ENCODE measurements around the gene SAMD11.

Gene SAMD11

DNA sequence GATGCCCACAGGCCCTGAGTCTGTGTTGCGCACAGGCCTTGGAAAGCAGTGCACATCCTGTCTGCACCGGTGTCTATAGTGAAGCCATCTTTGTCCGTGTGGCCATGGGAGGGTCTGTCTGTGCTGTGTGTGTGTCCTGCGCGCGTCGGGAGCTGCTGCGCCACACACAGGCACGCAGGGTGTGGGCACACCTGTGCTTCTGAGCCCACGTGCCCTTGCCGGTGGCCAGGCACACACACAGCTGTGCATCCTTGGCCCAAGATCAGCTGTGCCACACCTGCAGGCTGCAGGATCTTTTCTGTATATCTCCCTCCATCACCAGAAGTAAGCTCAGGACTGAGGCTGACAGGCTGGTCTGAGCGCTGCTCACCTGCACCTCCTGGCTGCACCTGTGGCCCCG is 3.2 kb upstream of the SAMD11 start:
- H3K36me3 Mint-ChIP-seq (ENCODE audit: low read depth), result peaks cover 4% of the 10 kb centered on the region
- TF ChIP-seq, protein P1, sequence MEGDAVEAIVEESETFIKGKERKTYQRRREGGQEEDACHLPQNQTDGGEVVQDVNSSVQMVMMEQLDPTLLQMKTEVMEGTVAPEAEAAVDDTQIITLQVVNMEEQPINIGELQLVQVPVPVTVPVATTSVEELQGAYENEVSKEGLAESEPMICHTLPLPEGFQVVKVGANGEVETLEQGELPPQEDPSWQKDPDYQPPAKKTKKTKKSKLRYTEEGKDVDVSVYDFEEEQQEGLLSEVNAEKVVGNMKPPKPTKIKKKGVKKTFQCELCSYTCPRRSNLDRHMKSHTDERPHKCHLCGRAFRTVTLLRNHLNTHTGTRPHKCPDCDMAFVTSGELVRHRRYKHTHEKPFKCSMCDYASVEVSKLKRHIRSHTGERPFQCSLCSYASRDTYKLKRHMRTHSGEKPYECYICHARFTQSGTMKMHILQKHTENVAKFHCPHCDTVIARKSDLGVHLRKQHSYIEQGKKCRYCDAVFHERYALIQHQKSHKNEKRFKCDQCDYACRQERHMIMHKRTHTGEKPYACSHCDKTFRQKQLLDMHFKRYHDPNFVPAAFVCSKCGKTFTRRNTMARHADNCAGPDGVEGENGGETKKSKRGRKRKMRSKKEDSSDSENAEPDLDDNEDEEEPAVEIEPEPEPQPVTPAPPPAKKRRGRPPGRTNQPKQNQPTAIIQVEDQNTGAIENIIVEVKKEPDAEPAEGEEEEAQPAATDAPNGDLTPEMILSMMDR (IDR thresholded peaks at IDR 0.05), result no peak
- H3K27ac Mint-ChIP-seq, result no peak overlapping the region
- no peaks in the 10 kb centered on the region for H3K9me3 Mint-ChIP-seq
- no peak overlapping the region for H3K4me3 Mint-ChIP-seq
- no peak for DNase-seq
- peaks cover 47% of the 10 kb centered on the region for H3K27me3 Mint-ChIP-seq (ENCODE audit: low read depth, poor library complexity)
- peaks cover 68% of the 10 kb centered on the region for H3K4me1 Mint-ChIP-seq

DNA sequence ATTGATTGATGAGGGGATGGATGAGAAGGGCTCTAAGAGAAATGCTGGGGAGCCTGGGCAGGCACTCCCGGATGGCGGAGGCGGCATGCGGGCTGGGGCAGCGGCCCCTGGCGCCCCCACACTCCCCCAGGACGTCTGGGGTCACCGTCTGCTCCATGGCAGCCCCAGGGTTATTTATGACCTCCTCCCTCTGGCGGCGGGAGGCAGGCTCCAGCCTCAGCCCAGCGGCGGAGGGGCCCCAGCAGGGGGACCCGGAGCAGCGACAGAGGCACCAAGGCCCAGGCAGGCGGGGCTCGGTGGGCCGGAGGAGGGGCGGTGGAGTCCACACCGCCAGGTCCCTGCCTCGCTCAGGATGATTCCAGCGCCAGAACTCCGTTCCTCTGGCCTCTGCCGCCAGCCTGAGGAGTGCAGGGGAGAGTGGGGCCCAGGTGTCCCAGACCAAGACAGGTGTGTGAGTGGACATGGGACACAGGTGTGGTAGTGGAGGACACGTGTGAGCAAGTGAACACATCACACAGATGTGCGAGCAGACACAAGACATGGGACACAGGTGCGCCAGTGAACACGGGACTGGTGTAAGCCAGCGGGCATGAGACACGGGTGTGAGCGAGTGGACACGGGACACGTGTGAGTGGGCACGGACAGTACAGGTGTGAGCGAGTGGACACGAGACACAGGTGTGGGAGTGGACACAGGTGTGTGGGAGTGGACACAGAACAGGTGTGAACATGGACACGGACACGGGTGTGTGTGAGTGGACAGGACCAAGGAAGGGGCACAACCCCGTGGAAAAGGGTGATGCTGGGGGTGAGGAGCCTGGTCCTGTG is 2.5 kb upstream of the SAMD11 start:
- peaks cover 52% of the 10 kb centered on the region for H3K27me3 Mint-ChIP-seq (ENCODE audit: low read depth, poor library complexity)
- TF ChIP-seq, protein P1 (IDR thresholded peaks at IDR 0.05), result peak; percentile 23
- peak overlapping the region; percentile 75 for H3K4me3 Mint-ChIP-seq
- peaks cover 5% of the 10 kb centered on the region for H3K36me3 Mint-ChIP-seq (ENCODE audit: low read depth)
- peaks cover 66% of the 10 kb centered on the region for H3K4me1 Mint-ChIP-seq
- H3K9me3 Mint-ChIP-seq, result no peaks in the 10 kb centered on the region
- DNase-seq, result peak; percentile 88
- H3K27ac Mint-ChIP-seq, result peak overlapping the region; percentile 73

DNA sequence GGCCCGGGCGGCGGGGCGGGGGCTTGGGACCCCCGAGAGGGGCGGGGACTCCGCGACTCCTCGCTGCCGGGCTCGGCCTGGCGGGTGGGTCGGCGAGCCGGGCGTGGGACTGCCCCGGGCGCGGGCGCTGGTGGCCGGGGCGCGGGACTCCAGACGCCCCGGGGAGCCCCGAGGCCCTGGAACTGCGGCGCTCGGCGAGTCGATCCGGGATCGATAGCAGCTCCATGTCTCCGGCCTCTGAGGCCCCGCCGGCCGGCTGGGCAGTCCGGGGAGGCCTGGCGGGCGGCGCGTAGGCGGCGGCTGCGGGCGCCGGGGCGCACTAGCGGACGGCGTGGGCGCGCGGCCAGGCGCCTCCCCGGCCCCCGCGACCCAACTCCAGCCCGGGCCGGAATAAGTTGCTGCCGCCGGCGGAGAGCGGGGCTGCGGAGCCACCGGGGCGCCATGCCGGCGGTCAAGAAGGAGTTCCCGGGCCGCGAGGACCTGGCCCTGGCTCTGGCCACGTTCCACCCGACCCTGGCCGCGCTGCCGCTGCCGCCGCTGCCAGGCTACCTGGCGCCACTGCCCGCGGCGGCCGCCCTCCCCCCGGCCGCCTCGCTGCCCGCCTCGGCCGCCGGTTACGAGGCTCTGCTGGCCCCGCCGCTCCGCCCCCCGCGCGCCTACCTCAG is 400 bp downstream of the SAMD11 start:
- peak overlapping the region; percentile 78 for H3K4me3 Mint-ChIP-seq

DNA sequence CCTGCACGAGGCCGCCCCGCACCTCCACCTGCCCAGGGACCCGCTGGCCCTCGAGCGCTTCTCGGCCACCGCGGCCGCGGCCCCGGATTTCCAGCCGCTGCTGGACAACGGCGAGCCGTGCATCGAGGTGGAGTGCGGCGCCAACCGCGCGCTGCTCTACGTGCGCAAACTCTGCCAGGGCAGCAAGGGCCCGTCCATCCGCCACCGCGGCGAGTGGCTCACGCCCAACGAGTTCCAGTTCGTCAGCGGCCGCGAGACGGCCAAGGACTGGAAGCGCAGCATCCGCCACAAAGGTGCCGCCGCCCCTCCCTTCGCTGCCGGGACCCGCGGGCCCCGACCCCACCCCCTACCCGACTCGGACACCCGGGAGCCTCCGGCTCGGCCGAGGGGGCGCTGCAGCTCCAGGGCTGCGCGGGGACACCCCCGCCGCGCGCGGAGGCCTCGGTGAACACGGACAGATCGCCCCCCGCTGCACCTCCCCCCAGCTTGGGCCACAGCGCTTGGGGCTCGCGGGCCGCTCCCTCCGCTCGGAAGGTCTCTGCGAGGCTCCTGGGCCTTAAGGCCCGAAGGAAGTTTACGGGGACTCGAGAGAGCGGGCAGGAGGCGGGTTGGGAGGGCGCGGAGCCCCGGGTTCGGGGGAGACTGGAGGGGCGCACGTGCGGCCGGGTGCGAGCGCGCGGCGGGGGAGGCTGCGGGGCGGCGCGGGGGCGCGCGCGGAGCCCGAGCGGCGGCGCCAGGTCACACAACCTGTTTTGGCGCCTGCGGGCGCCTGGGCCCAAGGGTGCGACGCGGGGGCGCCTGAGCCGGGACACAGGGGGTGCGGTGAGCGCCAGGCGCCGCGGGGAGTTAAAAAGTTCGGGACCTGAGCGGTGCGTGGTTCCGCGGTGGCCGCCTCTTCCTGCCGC is 1.2 kb downstream of the SAMD11 start:
- Mint-ChIP-seq H3K27ac (no peak overlapping the region), H3K4me3 (peak overlapping the region; percentile 78), H3K36me3 (ENCODE audit: low read depth) (peaks cover 20% of the 10 kb centered on the region), H3K27me3 (ENCODE audit: low read depth, poor library complexity) (peaks cover 67% of the 10 kb centered on the region), H3K4me1 (peaks cover 54% of the 10 kb centered on the region), H3K9me3 (no peaks in the 10 kb centered on the region)
- DNase-seq, result peak; percentile 72
- TF ChIP-seq, protein P1 (IDR thresholded peaks at IDR 0.05), result no peak

More for the DNA sequence above, 400 bp downstream of the SAMD11 start:
- TF ChIP-seq, protein P1 (IDR thresholded peaks at IDR 0.05), result no peak
- peaks cover 16% of the 10 kb centered on the region for H3K36me3 Mint-ChIP-seq (ENCODE audit: low read depth)
- no peaks in the 10 kb centered on the region for H3K9me3 Mint-ChIP-seq
- peaks cover 54% of the 10 kb centered on the region for H3K4me1 Mint-ChIP-seq
- H3K27me3 Mint-ChIP-seq (ENCODE audit: low read depth, poor library complexity), result peaks cover 62% of the 10 kb centered on the region
- no peak overlapping the region for H3K27ac Mint-ChIP-seq
- DNase-seq, result no peak

DNA sequence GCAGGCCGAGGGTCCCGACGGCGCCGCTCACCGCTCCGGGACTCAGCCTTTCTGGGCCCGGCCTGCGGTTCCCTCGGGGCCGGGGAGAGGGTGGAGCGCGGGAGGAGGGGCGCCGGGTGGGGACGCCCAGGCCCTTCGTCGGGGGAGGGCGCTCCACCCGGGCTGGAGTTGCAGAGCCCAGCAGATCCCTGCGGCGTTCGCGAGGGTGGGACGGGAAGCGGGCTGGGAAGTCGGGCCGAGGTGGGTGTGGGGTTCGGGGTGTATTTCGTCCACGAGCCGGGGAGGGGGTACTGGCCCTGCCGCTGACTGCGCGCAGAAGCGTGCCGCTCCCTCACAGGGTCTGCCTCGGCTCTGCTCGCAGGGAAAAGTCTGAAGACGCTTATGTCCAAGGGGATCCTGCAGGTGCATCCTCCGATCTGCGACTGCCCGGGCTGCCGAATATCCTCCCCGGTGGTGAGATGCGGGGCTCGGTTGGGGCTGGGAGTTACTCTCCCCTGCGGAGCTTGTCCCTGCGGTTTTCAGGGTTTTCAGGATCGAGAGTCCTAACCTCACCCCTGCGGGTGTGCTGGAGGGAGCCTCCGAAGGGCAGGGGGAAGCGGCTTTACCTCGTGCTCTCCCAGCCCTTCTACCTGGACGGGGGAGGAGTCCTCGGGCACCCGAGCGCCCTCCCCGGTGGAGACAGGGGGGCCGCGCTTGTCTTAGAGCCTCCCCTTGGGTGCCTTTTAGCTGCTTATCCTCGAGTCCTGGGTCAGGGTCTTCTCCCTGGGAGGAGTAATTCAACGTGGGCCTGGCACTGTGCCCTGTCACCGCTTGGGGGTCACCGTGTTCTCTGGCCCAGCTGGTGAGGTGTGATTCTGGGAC is 2.1 kb downstream of the SAMD11 start:
- peak; percentile 66 for DNase-seq

More for the DNA sequence above, 2.1 kb downstream of the SAMD11 start:
- no peaks in the 10 kb centered on the region for H3K9me3 Mint-ChIP-seq
- H3K36me3 Mint-ChIP-seq (ENCODE audit: low read depth), result peaks cover 20% of the 10 kb centered on the region
- peaks cover 72% of the 10 kb centered on the region for H3K27me3 Mint-ChIP-seq (ENCODE audit: low read depth, poor library complexity)
- peak overlapping the region; percentile 77 for H3K4me3 Mint-ChIP-seq
- peaks cover 45% of the 10 kb centered on the region for H3K4me1 Mint-ChIP-seq
- TF ChIP-seq, protein P1 (IDR thresholded peaks at IDR 0.05), result no peak
- H3K27ac Mint-ChIP-seq, result no peak overlapping the region
